K562 (cell line): ENCODE data around the gene ARF1. TPM values are rescaled to one million over a fixed set of nuclear protein-coding genes. Genes with fewer than 3 reads are reported as not detected.

ENCODE experiments used
- ZBTB40 ChIP-seq, 2 experiments: fragments of 450-650 bp in 1 of 2; sonication (generic) in 1 of 2; formaldehyde crosslinking in 1 of 2; IDR thresholded peaks; 2 replicates each; pipeline versions ENCODE4 v1.7.1 to v1.9.0; 2016 to 2022; ENCODE audit warnings: inconsistent platforms in 1 of 2, mild to moderate bottlenecking in 1 of 2, missing genetic modification reagents in 1 of 2
- ZC3H4 ChIP-seq: sonication (generic); formaldehyde crosslinking; IDR thresholded peaks from 2 replicates; pipeline ENCODE4 v1.9.0; 2021; ENCODE audit warnings: missing genetic modification reagents, borderline replicate concordance
- polyA plus RNA-seq, 8 experiments: library from polyadenylated mRNA; depleted of rRNA in 4 of 8; stranded (reverse) in 5 of 8; unstranded in 3 of 8; fragments of >200 nt; fragmentation: Nextera tagmentation in 2 of 8; fragmentation: Illumina TruSeq in 1 of 8; extraction: Ambion mirVana in 2 of 8; extraction: Trizol in 1 of 8; gene quantifications; 2 replicates each; pipeline versions ENCODE4 v1.2.1 to v1.2.3, GENCODE V29; 2011 to 2014; ENCODE audit warnings: inconsistent platforms in 1 of 8, missing spikeins in 1 of 8
- total RNA-seq, 7 experiments: library from RNA; depleted of rRNA in 6 of 7; stranded (reverse); fragments of >200 nt in 6 of 7; fragmentation: Illumina TruSeq in 2 of 7; extraction: Trizol in 2 of 7; gene quantifications; 2 replicates each; pipeline versions ENCODE4 v1.2.1 to v1.2.3, GENCODE V29; 2011 to 2021; ENCODE audit warnings: low replicate concordance in 1 of 7
- TF ChIP-seq, protein P1 (sequence below): fragments of 450-650 bp; IDR thresholded peaks from 2 replicates; pipeline ENCODE4 v1.7.1; 2018; ENCODE audit warnings: mild to moderate bottlenecking, low read depth; ENCODE audit not compliant: partially characterized antibody
- TF ChIP-seq, protein P2 (sequence below): fragments of 450-650 bp; IDR thresholded peaks from 2 replicates; pipeline ENCODE4 v1.6.1; 2016; ENCODE audit warnings: mild to moderate bottlenecking

ARF1 gene
- total and polyA plus RNA-seq, 9 of the 15 experiments (the other 6 are each of a cell fraction or from before 2014, with no cell fraction given), result 69.8 to 593 (median 325) TPM

DNA sequence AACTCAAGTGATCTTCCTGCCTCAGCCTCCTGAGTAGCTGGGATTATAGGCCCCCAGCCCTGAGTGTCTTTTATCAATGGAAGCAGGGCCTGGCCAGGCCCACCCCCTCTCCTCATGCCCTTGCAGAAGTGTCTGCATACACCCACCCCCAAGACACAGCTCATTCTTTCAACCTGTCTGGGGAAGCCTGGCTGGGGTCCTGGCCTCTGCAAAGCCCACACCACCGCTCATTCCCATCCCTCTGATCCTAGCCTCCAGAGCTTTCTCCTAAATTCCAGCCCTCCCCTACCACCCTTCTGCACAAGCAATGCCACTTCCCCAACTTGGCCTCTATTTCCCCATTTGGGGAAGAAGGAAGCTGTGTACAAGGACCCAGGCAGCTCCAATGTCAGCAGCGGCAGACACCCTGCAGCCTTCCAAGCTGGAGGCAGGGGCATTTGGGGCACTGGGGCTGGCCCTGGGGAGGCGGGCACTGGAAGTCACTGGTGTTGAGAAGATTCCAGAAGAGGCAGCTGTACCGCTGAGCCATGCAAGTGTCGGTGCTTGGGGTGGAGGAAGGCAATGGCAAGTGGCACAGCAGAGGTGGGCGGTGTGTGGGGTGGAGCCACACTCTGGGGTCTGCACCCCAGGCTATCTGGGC lies 33.7 kb upstream of the ARF1 start (continued):
- TF ChIP-seq, protein P1, sequence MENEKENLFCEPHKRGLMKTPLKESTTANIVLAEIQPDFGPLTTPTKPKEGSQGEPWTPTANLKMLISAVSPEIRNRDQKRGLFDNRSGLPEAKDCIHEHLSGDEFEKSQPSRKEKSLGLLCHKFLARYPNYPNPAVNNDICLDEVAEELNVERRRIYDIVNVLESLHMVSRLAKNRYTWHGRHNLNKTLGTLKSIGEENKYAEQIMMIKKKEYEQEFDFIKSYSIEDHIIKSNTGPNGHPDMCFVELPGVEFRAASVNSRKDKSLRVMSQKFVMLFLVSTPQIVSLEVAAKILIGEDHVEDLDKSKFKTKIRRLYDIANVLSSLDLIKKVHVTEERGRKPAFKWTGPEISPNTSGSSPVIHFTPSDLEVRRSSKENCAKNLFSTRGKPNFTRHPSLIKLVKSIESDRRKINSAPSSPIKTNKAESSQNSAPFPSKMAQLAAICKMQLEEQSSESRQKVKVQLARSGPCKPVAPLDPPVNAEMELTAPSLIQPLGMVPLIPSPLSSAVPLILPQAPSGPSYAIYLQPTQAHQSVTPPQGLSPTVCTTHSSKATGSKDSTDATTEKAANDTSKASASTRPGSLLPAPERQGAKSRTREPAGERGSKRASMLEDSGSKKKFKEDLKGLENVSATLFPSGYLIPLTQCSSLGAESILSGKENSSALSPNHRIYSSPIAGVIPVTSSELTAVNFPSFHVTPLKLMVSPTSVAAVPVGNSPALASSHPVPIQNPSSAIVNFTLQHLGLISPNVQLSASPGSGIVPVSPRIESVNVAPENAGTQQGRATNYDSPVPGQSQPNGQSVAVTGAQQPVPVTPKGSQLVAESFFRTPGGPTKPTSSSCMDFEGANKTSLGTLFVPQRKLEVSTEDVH, result no peak
- TF ChIP-seq ZBTB40 (IDR thresholded peaks at IDR 0.05), result no peak
- no peak for TF ChIP-seq ZBTB40 (CRISPR knock-in tag; IDR thresholded peaks at IDR 0.05)
- TF ChIP-seq, protein P2, sequence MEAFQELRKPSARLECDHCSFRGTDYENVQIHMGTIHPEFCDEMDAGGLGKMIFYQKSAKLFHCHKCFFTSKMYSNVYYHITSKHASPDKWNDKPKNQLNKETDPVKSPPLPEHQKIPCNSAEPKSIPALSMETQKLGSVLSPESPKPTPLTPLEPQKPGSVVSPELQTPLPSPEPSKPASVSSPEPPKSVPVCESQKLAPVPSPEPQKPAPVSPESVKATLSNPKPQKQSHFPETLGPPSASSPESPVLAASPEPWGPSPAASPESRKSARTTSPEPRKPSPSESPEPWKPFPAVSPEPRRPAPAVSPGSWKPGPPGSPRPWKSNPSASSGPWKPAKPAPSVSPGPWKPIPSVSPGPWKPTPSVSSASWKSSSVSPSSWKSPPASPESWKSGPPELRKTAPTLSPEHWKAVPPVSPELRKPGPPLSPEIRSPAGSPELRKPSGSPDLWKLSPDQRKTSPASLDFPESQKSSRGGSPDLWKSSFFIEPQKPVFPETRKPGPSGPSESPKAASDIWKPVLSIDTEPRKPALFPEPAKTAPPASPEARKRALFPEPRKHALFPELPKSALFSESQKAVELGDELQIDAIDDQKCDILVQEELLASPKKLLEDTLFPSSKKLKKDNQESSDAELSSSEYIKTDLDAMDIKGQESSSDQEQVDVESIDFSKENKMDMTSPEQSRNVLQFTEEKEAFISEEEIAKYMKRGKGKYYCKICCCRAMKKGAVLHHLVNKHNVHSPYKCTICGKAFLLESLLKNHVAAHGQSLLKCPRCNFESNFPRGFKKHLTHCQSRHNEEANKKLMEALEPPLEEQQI, result no peak
- no peak for TF ChIP-seq ZC3H4 (CRISPR knock-in tag)
